ENCODE data around the gene PACSIN1.

Gene PACSIN1

GRCh38 chr6:34510299-34510698, 44.4 kb downstream of the PACSIN1 start:
- Mint-ChIP-seq H3K27me3 (peaks cover 11% of the 10 kb centered on the region), H3K36me3 (peaks cover 4% of the 10 kb centered on the region), H3K4me1 (peaks cover 2% of the 10 kb centered on the region), H3K27ac (no peak overlapping the region), H3K9me3 (peaks cover 3% of the 10 kb centered on the region), H3K4me3 (no peak overlapping the region)
- ATAC-seq (ENCODE audit: low read depth) (no peak), DNase-seq (ENCODE audit: low spot score in 2 of 2) (no peak)

GRCh38 chr6:34511214-34511914, 45.5 kb downstream of the PACSIN1 start:
- peaks cover 2% of the 10 kb centered on the region for H3K4me1 Mint-ChIP-seq
- H3K4me3 Mint-ChIP-seq: no peak overlapping the region
- H3K9me3 Mint-ChIP-seq: peaks cover 3% of the 10 kb centered on the region
- peaks cover 11% of the 10 kb centered on the region for H3K27me3 Mint-ChIP-seq
- peaks cover 4% of the 10 kb centered on the region for H3K36me3 Mint-ChIP-seq
- no peak overlapping the region for H3K27ac Mint-ChIP-seq
- no peak for DNase-seq (ENCODE audit: low spot score in 2 of 2)
- no peak for ATAC-seq (ENCODE audit: low read depth)

- Mint-ChIP-seq H3K36me3 (peaks cover 4% of the 10 kb centered on the region), H3K27ac (no peak overlapping the region), H3K4me1 (peaks cover 2% of the 10 kb centered on the region), H3K4me3 (no peak overlapping the region), H3K27me3 (peaks cover 13% of the 10 kb centered on the region), H3K9me3 (peaks cover 3% of the 10 kb centered on the region)
- no peak for ATAC-seq (ENCODE audit: low read depth)
- no peak for DNase-seq (ENCODE audit: low spot score in 2 of 2)
Observed at GRCh38 chr6:34511915-34512737, 46.2 kb downstream of the PACSIN1 start.

- H3K4me3 Mint-ChIP-seq: no peak overlapping the region
- no peak for DNase-seq (ENCODE audit: low spot score in 2 of 2)
- peaks cover 3% of the 10 kb centered on the region for H3K9me3 Mint-ChIP-seq
- H3K4me1 Mint-ChIP-seq: peaks cover 2% of the 10 kb centered on the region
- H3K27me3 Mint-ChIP-seq: peaks cover 17% of the 10 kb centered on the region
- ATAC-seq (ENCODE audit: low read depth): no peak
- peaks cover 4% of the 10 kb centered on the region for H3K36me3 Mint-ChIP-seq
- H3K27ac Mint-ChIP-seq: no peak overlapping the region
Observed at GRCh38 chr6:34512738-34513115, 46.9 kb downstream of the PACSIN1 start.

- H3K27me3 Mint-ChIP-seq: peaks cover 19% of the 10 kb centered on the region
- DNase-seq (ENCODE audit: low spot score in 2 of 2): no peak
- H3K36me3 Mint-ChIP-seq: peaks cover 4% of the 10 kb centered on the region
- H3K4me1 Mint-ChIP-seq: peaks cover 2% of the 10 kb centered on the region
- no peak overlapping the region for H3K4me3 Mint-ChIP-seq
- no peak overlapping the region for H3K27ac Mint-ChIP-seq
- peaks cover 3% of the 10 kb centered on the region for H3K9me3 Mint-ChIP-seq
- no peak for ATAC-seq (ENCODE audit: low read depth)
Observed at GRCh38 chr6:34513646-34514045, 47.8 kb downstream of the PACSIN1 start.

GRCh38 chr6:34514112-34514511, 48.2 kb downstream of the PACSIN1 start:
- Mint-ChIP-seq H3K9me3 (peaks cover 3% of the 10 kb centered on the region), H3K27me3 (peaks cover 22% of the 10 kb centered on the region), H3K4me3 (no peak overlapping the region), H3K27ac (no peak overlapping the region), H3K36me3 (peaks cover 4% of the 10 kb centered on the region), H3K4me1 (peaks cover 2% of the 10 kb centered on the region)
- DNase-seq (ENCODE audit: low spot score in 2 of 2): no peak
- no peak for ATAC-seq (ENCODE audit: low read depth)

- Mint-ChIP-seq H3K27ac (no peak overlapping the region), H3K4me3 (no peak overlapping the region), H3K36me3 (peaks cover 3% of the 10 kb centered on the region), H3K9me3 (peaks cover 3% of the 10 kb centered on the region), H3K27me3 (peaks cover 22% of the 10 kb centered on the region), H3K4me1 (peaks cover 2% of the 10 kb centered on the region)
- no peak for ATAC-seq (ENCODE audit: low read depth)
- DNase-seq (ENCODE audit: low spot score in 2 of 2): no peak
Observed at GRCh38 chr6:34514593-34515472, 49.0 kb downstream of the PACSIN1 start.

- Mint-ChIP-seq H3K36me3 (no peaks in the 10 kb centered on the region), H3K27ac (no peak overlapping the region), H3K4me1 (peaks cover 2% of the 10 kb centered on the region), H3K4me3 (no peak overlapping the region), H3K27me3 (peaks cover 19% of the 10 kb centered on the region), H3K9me3 (no peaks in the 10 kb centered on the region)
- ATAC-seq (ENCODE audit: low read depth) (no peak), DNase-seq (ENCODE audit: low spot score in 2 of 2) (no peak)
Observed at GRCh38 chr6:34515473-34516387, 49.9 kb downstream of the PACSIN1 start.

GRCh38 chr6:34516391-34517324, 50.8 kb downstream of the PACSIN1 start:
- peaks cover 2% of the 10 kb centered on the region for H3K4me1 Mint-ChIP-seq
- H3K27me3 Mint-ChIP-seq: peaks cover 21% of the 10 kb centered on the region
- H3K9me3 Mint-ChIP-seq: no peaks in the 10 kb centered on the region
- ATAC-seq (ENCODE audit: low read depth) (no peak), DNase-seq (ENCODE audit: low spot score in 2 of 2) (no peak)
- no peaks in the 10 kb centered on the region for H3K36me3 Mint-ChIP-seq
- no peak overlapping the region for H3K27ac Mint-ChIP-seq
- H3K4me3 Mint-ChIP-seq: no peak overlapping the region

- no peak overlapping the region for H3K4me3 Mint-ChIP-seq
- H3K27me3 Mint-ChIP-seq: peaks cover 18% of the 10 kb centered on the region
- no peak overlapping the region for H3K27ac Mint-ChIP-seq
- H3K4me1 Mint-ChIP-seq: peaks cover 4% of the 10 kb centered on the region
- ATAC-seq (ENCODE audit: low read depth): no peak
- no peaks in the 10 kb centered on the region for H3K36me3 Mint-ChIP-seq
- no peaks in the 10 kb centered on the region for H3K9me3 Mint-ChIP-seq
- DNase-seq (ENCODE audit: low spot score in 2 of 2): no peak
Observed at GRCh38 chr6:34517461-34517881, 51.6 kb downstream of the PACSIN1 start.

GRCh38 chr6:34517966-34518365, 52.1 kb downstream of the PACSIN1 start:
- H3K27ac Mint-ChIP-seq: no peak overlapping the region
- ATAC-seq (ENCODE audit: low read depth) (no peak), DNase-seq (ENCODE audit: low spot score in 2 of 2) (no peak)
- H3K4me3 Mint-ChIP-seq: no peak overlapping the region
- peaks cover 4% of the 10 kb centered on the region for H3K4me1 Mint-ChIP-seq
- H3K9me3 Mint-ChIP-seq: no peaks in the 10 kb centered on the region
- peaks cover 18% of the 10 kb centered on the region for H3K27me3 Mint-ChIP-seq
- no peaks in the 10 kb centered on the region for H3K36me3 Mint-ChIP-seq

- peaks cover 4% of the 10 kb centered on the region for H3K4me1 Mint-ChIP-seq
- no peak overlapping the region for H3K4me3 Mint-ChIP-seq
- no peaks in the 10 kb centered on the region for H3K36me3 Mint-ChIP-seq
- DNase-seq (ENCODE audit: low spot score in 2 of 2) (no peak), ATAC-seq (ENCODE audit: low read depth) (no peak)
- no peaks in the 10 kb centered on the region for H3K9me3 Mint-ChIP-seq
- no peak overlapping the region for H3K27ac Mint-ChIP-seq
- H3K27me3 Mint-ChIP-seq: peaks cover 17% of the 10 kb centered on the region
Observed at GRCh38 chr6:34518669-34519365, 52.9 kb downstream of the PACSIN1 start.

Measured in memory B cell (primary cell).